B cell (primary cell): ENCODE results near the gene SPG7. TPM values are rescaled to one million over a fixed set of nuclear protein-coding genes. Genes with fewer than 3 reads are reported as not detected.
A peak's percentile ranks its signal among the peaks of the same experiment; 100 is the strongest.
"Not testable (repeated sequence)": the region's sequence is repeated elsewhere in the genome, so short reads cannot be mapped to it uniquely, and the experiment has no call there.

Experiments
- ATAC-seq: fragments of 200-7000 bp; cut with Tn5 transposase; one replicate; pipeline ENCODE4 v1.10.0; 2021; ENCODE audit warnings: low read depth, mild to moderate bottlenecking, moderate number of reproducible peaks, moderate library complexity
- CTCF ChIA-PET: fragments of 350-600 bp; sonication (Branson Sonifier 250); formaldehyde crosslinking; loops from one replicate; lab custom pipeline; 2021; ENCODE audit warnings: antibody characterized with exemption, inconsistent platforms; lab: Charles Lee
- POLR2A ChIA-PET: fragments of 350-600 bp; sonication (Branson Sonifier 250); formaldehyde crosslinking; loops from one replicate; lab custom pipeline; 2021; ENCODE audit warnings: antibody characterized with exemption; lab: Charles Lee
- DNase-seq: peaks from one replicate; pipeline ENCODE4 v3.0.0; 2013
- H2AFZ ChIP-seq: 2 replicates; pipeline ENCODE4 v1.6.1; 2012; ENCODE audit warnings: mild to moderate bottlenecking, low read depth, low read length; ENCODE audit not compliant: insufficient read depth, poor library complexity, severe bottlenecking
- H3K27ac ChIP-seq, 2 donors: 1 replicate in 1 of 2; 2 replicates in 1 of 2; pipeline ENCODE4 v1.5.1; 2012 to 2013; ENCODE audit warnings: low read length in 2 of 2, mild to moderate bottlenecking in 2 of 2, moderate library complexity in 1 of 2
- H3K27me3 ChIP-seq, 4 experiments: fragments of 200-600 bp in 1 of 4; sonication (generic) in 1 of 4; replicated peaks in 1 of 4; 1 replicate in 2 of 4; 2 replicates in 2 of 4; pipeline versions ENCODE4 v1.6.1 to v1.7.0; 2013 to 2016; ENCODE audit warnings: low read length in 3 of 4, mild to moderate bottlenecking in 2 of 4, mixed read lengths in 1 of 4, moderate library complexity in 1 of 4; ENCODE audit not compliant: insufficient read depth in 4 of 4, control insufficient read depth in 3 of 4; ENCODE audit errors: control extremely low read depth in 1 of 4
- H3K36me3 ChIP-seq, 2 experiments: replicated peaks in 1 of 2; 1 replicate in 1 of 2; 2 replicates in 1 of 2; pipeline versions ENCODE4 v1.6.1 to v1.7.1; 2013; ENCODE audit warnings: low read length in 1 of 2; ENCODE audit not compliant: insufficient read depth in 2 of 2, control insufficient read depth in 1 of 2; ENCODE audit errors: control extremely low read depth in 1 of 2, extremely low read depth in 1 of 2
- H3K4me1 ChIP-seq, 2 donors: fragments of 200-600 bp in 1 of 2; sonication (generic) in 1 of 2; 1 replicate in 1 of 2; 2 replicates in 1 of 2; pipeline versions ENCODE4 v1.5.1 to v1.6.1; 2013 to 2017; ENCODE audit warnings: low read length in 2 of 2; ENCODE audit not compliant: control insufficient read depth in 2 of 2, insufficient read depth in 2 of 2
- H3K4me2 ChIP-seq: replicated peaks from 2 replicates; pipeline ENCODE3; 2012; ENCODE audit warnings: mild to moderate bottlenecking, low read depth, low read length; ENCODE audit not compliant: poor library complexity, severe bottlenecking
- H3K4me3 ChIP-seq, 5 experiments: fragments of 200-600 bp in 1 of 5; sonication (generic) in 1 of 5; 1 replicate in 3 of 5; 2 replicates in 2 of 5; pipeline versions ENCODE4 v1.5.1 to v1.7.0; 2011 to 2016; ENCODE audit warnings: low read length in 4 of 5, mild to moderate bottlenecking in 4 of 5, low read depth in 2 of 5, control low read depth in 1 of 5, moderate library complexity in 1 of 5; ENCODE audit not compliant: insufficient read depth in 1 of 5; ENCODE audit errors: control extremely low read depth in 1 of 5, extremely low read depth in 1 of 5
- H3K79me2 ChIP-seq: fragments of 200-600 bp; sonication (generic); one replicate; pipeline ENCODE4 v1.6.0; 2016; ENCODE audit warnings: low read length; ENCODE audit not compliant: control insufficient read depth, insufficient read depth
- H3K9ac ChIP-seq: fragments of 200-600 bp; sonication (generic); 2 replicates; pipeline ENCODE4 v1.6.1; 2017; ENCODE audit warnings: mild to moderate bottlenecking, low read length, moderate library complexity
- H3K9me3 ChIP-seq, 3 donors: one replicate each; pipeline versions ENCODE4 v1.6.1 to v1.7.1; 2013; ENCODE audit warnings: low read length in 2 of 3; ENCODE audit not compliant: control insufficient read depth in 2 of 3, insufficient read depth in 1 of 3; ENCODE audit errors: control extremely low read depth in 1 of 3
- H4K20me1 ChIP-seq: 2 replicates; pipeline ENCODE4 v1.6.0; 2012; ENCODE audit warnings: mild to moderate bottlenecking, low read length; ENCODE audit not compliant: insufficient read depth, control insufficient read depth, poor library complexity, severe bottlenecking
- H3K27ac Mint-ChIP-seq: one replicate; pipeline ENCODE4 v1.8.0; 2021; ENCODE audit warnings: mixed read lengths
- H3K27me3 Mint-ChIP-seq: one replicate; pipeline ENCODE4 v1.8.0; 2021; ENCODE audit warnings: mixed read lengths
- H3K4me1 Mint-ChIP-seq: one replicate; pipeline ENCODE4 v1.8.0; 2021; ENCODE audit warnings: mixed read lengths
- H3K4me3 Mint-ChIP-seq: one replicate; pipeline ENCODE4 v1.8.0; 2021; ENCODE audit warnings: mixed read lengths
- H3K9me3 Mint-ChIP-seq: one replicate; pipeline ENCODE4 v1.8.0; 2022; ENCODE audit warnings: mixed read lengths; ENCODE audit not compliant: insufficient read depth
- EZH2 ChIP-seq: IDR thresholded peaks from 2 replicates; pipeline ENCODE4 v1.6.1; 2012; ENCODE audit warnings: borderline replicate concordance, low read depth, mild to moderate bottlenecking, moderate library complexity, low read length; ENCODE audit not compliant: insufficient read depth, poor library complexity, severe bottlenecking
- WGBS: methylation state at CpG from one replicate; pipeline ENCODE4 v1.1.5; 2013; ENCODE audit warnings: missing lambda C conversion rate; ENCODE audit not compliant: insufficient coverage; 5-methylcytosine and 5-hydroxymethylcytosine counted together
- intact Hi-C: fragments of 100-400 bp; cut with micrococcal nuclease; formaldehyde crosslinking; loops from one replicate; pipeline ENCODE4 v1.10.0; 2022
- polyA plus RNA-seq: library from polyadenylated mRNA; depleted of rRNA; stranded (reverse); fragments of >200 nt; gene quantifications from 2 replicates; pipeline ENCODE4 v1.2.3, GENCODE V29; 2012
- total RNA-seq, 2 donors: library from RNA; stranded (reverse); fragments of 120-200 nt in 1 of 2; gene quantifications; 1 replicate in 1 of 2; 2 replicates in 1 of 2; pipeline versions ENCODE4 v1.2.3 to v1.2.4, GENCODE V29; 2013 to 2022
- TF ChIP-seq, protein P1 (sequence below): fragments of 200-600 bp; IDR thresholded peaks from one replicate; pipeline ENCODE4 v1.8.0; 2022; ENCODE audit warnings: antibody characterized with exemption, mild to moderate bottlenecking

The SPG7 gene
- total and polyA plus RNA-seq, 2 donors (not counting 1 experiment from before 2014, with no cell fraction given): 146 to 157 TPM

DNA sequence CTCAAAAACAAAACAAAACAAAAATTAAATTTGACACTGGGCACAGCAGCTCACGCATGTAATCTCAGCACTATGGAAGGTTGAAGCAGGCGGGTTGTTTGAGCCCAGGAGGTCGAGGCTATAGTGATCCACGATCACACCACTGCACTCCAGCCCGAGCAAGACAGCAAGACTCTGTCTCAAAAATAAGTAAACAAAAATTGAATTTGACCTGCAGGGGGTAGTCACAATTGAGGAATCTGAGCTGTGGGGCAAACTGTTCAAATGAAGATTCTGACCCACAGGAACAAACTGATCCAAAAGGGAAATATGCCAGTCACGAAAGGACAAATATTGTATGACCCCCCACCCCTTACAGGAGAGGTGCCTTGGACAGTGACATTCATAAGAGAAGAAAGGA, 47.6 kb upstream of the SPG7 start:
- H4K20me1 ChIP-seq: peaks cover 94% of the 10 kb centered on the region
- H3K79me2 ChIP-seq: peaks cover 86% of the 10 kb centered on the region
- no peak overlapping the region for H3K4me2 ChIP-seq
- no peaks in the 10 kb centered on the region for H3K27me3 ChIP-seq
- no peak overlapping the region for H2AFZ ChIP-seq
- no peak overlapping the region for H3K27ac ChIP-seq
- Mint-ChIP-seq H3K27ac (no peak overlapping the region), H3K9me3 (no peaks in the 10 kb centered on the region), H3K27me3 (no peaks in the 10 kb centered on the region), H3K4me1 (peaks cover 39% of the 10 kb centered on the region), H3K4me3 (no peak overlapping the region)
- no peak overlapping the region for H3K4me3 ChIP-seq
- CTCF ChIA-PET: interaction anchor here (0.9 to 2.5 kb wide), 2 partner anchors 24 to 241 kb away, joined by 4 to 10 read pairs; no protein-coding TSS in a partner anchor
- intact Hi-C loops: loop anchor here (2.0 kb wide), 2 partner anchors 28 to 48 kb away; partner anchors contain the start of gene SPG7
- POLR2A ChIA-PET: interaction anchor here (0.8 kb wide), 1 partner anchor 293 kb away, joined by 3 read pairs; no protein-coding TSS in a partner anchor
- peaks cover 0 to 6% (median 0%) of the 10 kb centered on the region in 3 donors for H3K9me3 ChIP-seq
- H3K9ac ChIP-seq: no peak overlapping the region
- ATAC-seq (peak; percentile 31), DNase-seq (peak; percentile 55)
- TF ChIP-seq, protein P1, sequence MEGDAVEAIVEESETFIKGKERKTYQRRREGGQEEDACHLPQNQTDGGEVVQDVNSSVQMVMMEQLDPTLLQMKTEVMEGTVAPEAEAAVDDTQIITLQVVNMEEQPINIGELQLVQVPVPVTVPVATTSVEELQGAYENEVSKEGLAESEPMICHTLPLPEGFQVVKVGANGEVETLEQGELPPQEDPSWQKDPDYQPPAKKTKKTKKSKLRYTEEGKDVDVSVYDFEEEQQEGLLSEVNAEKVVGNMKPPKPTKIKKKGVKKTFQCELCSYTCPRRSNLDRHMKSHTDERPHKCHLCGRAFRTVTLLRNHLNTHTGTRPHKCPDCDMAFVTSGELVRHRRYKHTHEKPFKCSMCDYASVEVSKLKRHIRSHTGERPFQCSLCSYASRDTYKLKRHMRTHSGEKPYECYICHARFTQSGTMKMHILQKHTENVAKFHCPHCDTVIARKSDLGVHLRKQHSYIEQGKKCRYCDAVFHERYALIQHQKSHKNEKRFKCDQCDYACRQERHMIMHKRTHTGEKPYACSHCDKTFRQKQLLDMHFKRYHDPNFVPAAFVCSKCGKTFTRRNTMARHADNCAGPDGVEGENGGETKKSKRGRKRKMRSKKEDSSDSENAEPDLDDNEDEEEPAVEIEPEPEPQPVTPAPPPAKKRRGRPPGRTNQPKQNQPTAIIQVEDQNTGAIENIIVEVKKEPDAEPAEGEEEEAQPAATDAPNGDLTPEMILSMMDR: no peak
- TF ChIP-seq EZH2: no peak
- 100% methylated on average over 2 of the region's 6 CpGs for WGBS
- H3K36me3 ChIP-seq: no peaks in the 10 kb centered on the region
- peaks cover 3 to 6% of the 10 kb centered on the region in 2 donors for H3K4me1 ChIP-seq

DNA sequence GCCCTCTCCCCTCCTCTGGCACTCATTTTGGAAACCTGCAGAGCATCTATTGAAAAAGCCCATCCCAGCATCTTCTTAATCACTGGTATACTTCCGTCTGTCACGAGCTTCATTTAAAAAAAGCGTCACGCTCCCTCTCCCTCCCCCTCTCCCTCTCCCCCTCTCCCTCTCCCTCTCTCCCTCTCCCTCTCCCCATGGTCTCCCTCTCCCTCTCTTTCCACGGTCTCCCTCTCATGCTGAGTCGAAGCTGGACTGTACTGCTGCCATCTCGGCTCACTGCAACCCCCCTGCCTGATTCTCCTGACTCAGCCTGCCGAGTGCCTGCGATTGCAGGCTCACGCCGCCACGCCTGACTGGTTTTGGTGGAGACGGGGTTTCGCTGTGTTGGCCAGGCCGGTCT, 46.3 kb upstream of the SPG7 start:
- CTCF ChIA-PET, ATAC-seq: not testable (repeated sequence)

DNA sequence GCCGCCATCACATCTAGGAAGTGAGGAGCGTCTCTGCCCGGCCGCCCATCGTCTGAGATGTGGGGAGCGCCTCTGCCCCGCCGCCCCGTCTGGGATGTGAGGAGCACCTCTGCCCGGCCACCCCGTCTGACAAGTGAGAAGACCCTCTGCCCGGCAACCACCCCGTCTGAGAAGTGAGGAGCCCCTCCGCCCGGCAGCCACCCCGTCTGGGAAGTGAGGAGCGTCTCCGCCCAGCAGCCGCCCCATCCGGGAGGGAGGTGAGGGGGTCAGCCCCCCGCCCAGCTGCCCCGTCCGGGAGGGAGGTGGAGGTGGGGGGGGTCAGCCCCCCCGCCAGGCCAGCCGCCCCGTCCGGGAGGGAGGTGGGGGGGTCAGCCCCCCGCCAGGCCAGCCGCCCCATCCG, 45.6 kb upstream of the SPG7 start:
- H3K9me3 ChIP-seq, H3K27ac Mint-ChIP-seq, DNase-seq, CTCF ChIA-PET, ATAC-seq, H3K9ac ChIP-seq, H3K9me3 Mint-ChIP-seq, H3K4me1 ChIP-seq, H3K4me2 ChIP-seq, H3K4me3 Mint-ChIP-seq, H3K27me3 ChIP-seq, H3K36me3 ChIP-seq, H2AFZ ChIP-seq, POLR2A ChIA-PET, H3K4me3 ChIP-seq, intact Hi-C loops, H3K27ac ChIP-seq, H3K27me3 Mint-ChIP-seq: not testable (repeated sequence)
- Histone ChIP-seq H3K79me2 (peaks cover 86% of the 10 kb centered on the region), H4K20me1 (peaks cover 94% of the 10 kb centered on the region)
- peaks cover 49% of the 10 kb centered on the region for H3K4me1 Mint-ChIP-seq
- 100% methylated on average over 8 of the region's 30 CpGs for WGBS

More for the DNA sequence above, 46.3 kb upstream of the SPG7 start:
- H3K36me3 ChIP-seq, H3K27me3 Mint-ChIP-seq, H3K4me2 ChIP-seq, H3K9ac ChIP-seq, H3K4me3 Mint-ChIP-seq, H3K27me3 ChIP-seq, DNase-seq, H2AFZ ChIP-seq, H3K9me3 ChIP-seq, H3K27ac Mint-ChIP-seq, H3K27ac ChIP-seq, H3K9me3 Mint-ChIP-seq, H3K4me3 ChIP-seq, H3K4me1 ChIP-seq: not testable (repeated sequence)
- intact Hi-C loops: loop anchor here (2.0 kb wide), 2 partner anchors 27 to 47 kb away; partner anchors contain the start of gene SPG7
- Histone ChIP-seq H3K79me2 (peaks cover 86% of the 10 kb centered on the region), H4K20me1 (peaks cover 94% of the 10 kb centered on the region)
- POLR2A ChIA-PET: interaction anchor here (0.8 kb wide), 1 partner anchor 15 kb away, joined by 4 read pairs; no protein-coding TSS in a partner anchor
- peaks cover 46% of the 10 kb centered on the region for H3K4me1 Mint-ChIP-seq
- WGBS: 100% methylated on average over 4 of the region's 15 CpGs
